ENCODE data around the gene STARD3NL.

Gene STARD3NL, protein sequence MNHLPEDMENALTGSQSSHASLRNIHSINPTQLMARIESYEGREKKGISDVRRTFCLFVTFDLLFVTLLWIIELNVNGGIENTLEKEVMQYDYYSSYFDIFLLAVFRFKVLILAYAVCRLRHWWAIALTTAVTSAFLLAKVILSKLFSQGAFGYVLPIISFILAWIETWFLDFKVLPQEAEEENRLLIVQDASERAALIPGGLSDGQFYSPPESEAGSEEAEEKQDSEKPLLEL

GRCh38 chr7:38178004-38178694 lies at the start of gene STARD3NL:
Gene STARD3NL, plus strand, starts transcription at chr7:38178245. Its CDS starts 29,260 bp downstream, at chr7:38207505.
- intact Hi-C loops (cut with DNase I; ENCODE audit: low total_unique reads) = loop anchor here (2.0 kb wide), 1 partner anchor 261 kb away; the partner anchor contains the start of gene SFRP4
- Histone ChIP-seq H3K36me3 (no peaks in the 10 kb centered on the region), H3K9me3 (no peaks in the 10 kb centered on the region), H3K4me3 (peak within 1 kb of the TSS; percentile 68 to 89), H3K4me1 (peaks cover 0 to 20% (median 7%) of the 10 kb centered on the region in 4 donors), H3K27me3 (no peaks in the 10 kb centered on the region), H3K27ac (peak within 1 kb of the TSS; percentile 87 to 93)
- peak; percentile 98 to 99 for DNase-seq
- TF ChIP-seq, protein P1, sequence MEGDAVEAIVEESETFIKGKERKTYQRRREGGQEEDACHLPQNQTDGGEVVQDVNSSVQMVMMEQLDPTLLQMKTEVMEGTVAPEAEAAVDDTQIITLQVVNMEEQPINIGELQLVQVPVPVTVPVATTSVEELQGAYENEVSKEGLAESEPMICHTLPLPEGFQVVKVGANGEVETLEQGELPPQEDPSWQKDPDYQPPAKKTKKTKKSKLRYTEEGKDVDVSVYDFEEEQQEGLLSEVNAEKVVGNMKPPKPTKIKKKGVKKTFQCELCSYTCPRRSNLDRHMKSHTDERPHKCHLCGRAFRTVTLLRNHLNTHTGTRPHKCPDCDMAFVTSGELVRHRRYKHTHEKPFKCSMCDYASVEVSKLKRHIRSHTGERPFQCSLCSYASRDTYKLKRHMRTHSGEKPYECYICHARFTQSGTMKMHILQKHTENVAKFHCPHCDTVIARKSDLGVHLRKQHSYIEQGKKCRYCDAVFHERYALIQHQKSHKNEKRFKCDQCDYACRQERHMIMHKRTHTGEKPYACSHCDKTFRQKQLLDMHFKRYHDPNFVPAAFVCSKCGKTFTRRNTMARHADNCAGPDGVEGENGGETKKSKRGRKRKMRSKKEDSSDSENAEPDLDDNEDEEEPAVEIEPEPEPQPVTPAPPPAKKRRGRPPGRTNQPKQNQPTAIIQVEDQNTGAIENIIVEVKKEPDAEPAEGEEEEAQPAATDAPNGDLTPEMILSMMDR (IDR thresholded peaks at IDR 0.05) = peak in 1 of 2 experiments; percentile 18

- H3K4me1 ChIP-seq = no peaks in the 10 kb centered on the region
- H3K4me3 ChIP-seq = no peak overlapping the region
- no peak for DNase-seq
- intact Hi-C loops (cut with DNase I; ENCODE audit: low total_unique reads) = no loop called here
- no peaks in the 10 kb centered on the region for H3K27me3 ChIP-seq
- H3K9me3 ChIP-seq = no peaks in the 10 kb centered on the region
- TF ChIP-seq, protein P1 (IDR thresholded peaks at IDR 0.05) = no peak
- no peaks in the 10 kb centered on the region for H3K36me3 ChIP-seq
- H3K27ac ChIP-seq = no peak overlapping the region
These were observed 48.9 kb upstream of the STARD3NL start for GRCh38 chr7:38129162-38129561.

- no peaks in the 10 kb centered on the region for H3K27me3 ChIP-seq
- no peak overlapping the region for H3K27ac ChIP-seq
- no peaks in the 10 kb centered on the region for H3K4me1 ChIP-seq
- intact Hi-C loops (cut with DNase I; ENCODE audit: low total_unique reads) = no loop called here
- H3K4me3 ChIP-seq = no peak overlapping the region
- TF ChIP-seq, protein P1 (IDR thresholded peaks at IDR 0.05) = no peak
- no peaks in the 10 kb centered on the region for H3K9me3 ChIP-seq
- H3K36me3 ChIP-seq = no peaks in the 10 kb centered on the region
- no peak for DNase-seq
These were observed 48.5 kb upstream of the STARD3NL start for GRCh38 chr7:38129579-38129978.

DNA sequence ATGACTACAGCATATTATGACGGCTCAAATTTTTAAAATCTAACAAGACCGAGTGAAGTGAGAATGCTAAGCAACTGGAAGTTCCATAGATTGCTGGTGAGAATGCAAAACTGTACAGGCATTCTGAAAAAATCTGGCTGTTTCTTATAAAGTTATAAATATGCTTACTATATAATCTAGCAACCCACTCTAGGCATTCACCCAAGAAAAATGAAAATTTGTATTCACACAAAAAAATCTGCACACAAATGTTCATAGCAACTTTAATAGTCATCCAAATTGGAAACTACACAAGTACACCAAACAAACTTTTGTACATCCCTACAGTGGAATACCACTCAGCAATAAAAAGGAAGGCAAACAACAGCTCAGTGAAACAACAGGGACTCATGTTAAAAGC lies 39.9 kb upstream of the STARD3NL start:
- no peaks in the 10 kb centered on the region for H3K9me3 ChIP-seq
- H3K27me3 ChIP-seq = no peaks in the 10 kb centered on the region
- no peaks in the 10 kb centered on the region for H3K36me3 ChIP-seq
- intact Hi-C loops (cut with DNase I; ENCODE audit: low total_unique reads) = no loop called here
- H3K4me1 ChIP-seq = no peaks in the 10 kb centered on the region
- TF ChIP-seq, protein P1 (IDR thresholded peaks at IDR 0.05) = no peak
- no peak for DNase-seq
- no peak overlapping the region for H3K4me3 ChIP-seq
- no peak overlapping the region for H3K27ac ChIP-seq

DNA sequence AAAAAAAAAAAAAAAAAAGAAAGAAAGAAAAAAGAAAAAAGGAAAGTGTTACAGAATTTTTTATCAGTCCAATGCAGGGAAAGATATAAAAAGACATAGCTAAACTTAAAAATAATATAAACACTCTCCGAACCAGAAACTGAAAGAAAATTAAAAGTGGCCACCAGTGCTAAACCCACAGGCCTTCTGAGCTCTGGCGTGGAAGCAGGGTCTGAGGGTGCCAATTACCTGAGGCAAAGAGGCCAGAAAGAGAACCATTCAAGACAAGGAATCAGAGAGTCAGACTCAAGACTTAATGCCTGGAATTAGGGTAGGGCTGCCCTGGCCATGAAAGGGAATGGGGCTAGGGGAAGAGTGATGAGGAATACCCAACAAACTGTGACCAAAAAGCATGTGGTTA lies 36.9 kb upstream of the STARD3NL start:
- DNase-seq = no peak
- Histone ChIP-seq H3K27ac (no peak overlapping the region), H3K4me1 (no peaks in the 10 kb centered on the region), H3K27me3 (no peaks in the 10 kb centered on the region), H3K4me3 (no peak overlapping the region), H3K9me3 (no peaks in the 10 kb centered on the region), H3K36me3 (no peaks in the 10 kb centered on the region)
- TF ChIP-seq, protein P1 (IDR thresholded peaks at IDR 0.05) = no peak
- intact Hi-C loops (cut with DNase I; ENCODE audit: low total_unique reads) = no loop called here
